ENCODE data around the gene ACKR1.

The ACKR1 gene, protein sequence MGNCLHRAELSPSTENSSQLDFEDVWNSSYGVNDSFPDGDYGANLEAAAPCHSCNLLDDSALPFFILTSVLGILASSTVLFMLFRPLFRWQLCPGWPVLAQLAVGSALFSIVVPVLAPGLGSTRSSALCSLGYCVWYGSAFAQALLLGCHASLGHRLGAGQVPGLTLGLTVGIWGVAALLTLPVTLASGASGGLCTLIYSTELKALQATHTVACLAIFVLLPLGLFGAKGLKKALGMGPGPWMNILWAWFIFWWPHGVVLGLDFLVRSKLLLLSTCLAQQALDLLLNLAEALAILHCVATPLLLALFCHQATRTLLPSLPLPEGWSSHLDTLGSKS

GRCh38 chr1:159204161-159205141, at the start of gene ACKR1:
TSS of gene ACKR1 (plus strand) at chr1:159204875. CDS start at chr1:159204960, 85 bp downstream.
- no peak for DNase-seq (ENCODE audit: low read depth)

DNA sequence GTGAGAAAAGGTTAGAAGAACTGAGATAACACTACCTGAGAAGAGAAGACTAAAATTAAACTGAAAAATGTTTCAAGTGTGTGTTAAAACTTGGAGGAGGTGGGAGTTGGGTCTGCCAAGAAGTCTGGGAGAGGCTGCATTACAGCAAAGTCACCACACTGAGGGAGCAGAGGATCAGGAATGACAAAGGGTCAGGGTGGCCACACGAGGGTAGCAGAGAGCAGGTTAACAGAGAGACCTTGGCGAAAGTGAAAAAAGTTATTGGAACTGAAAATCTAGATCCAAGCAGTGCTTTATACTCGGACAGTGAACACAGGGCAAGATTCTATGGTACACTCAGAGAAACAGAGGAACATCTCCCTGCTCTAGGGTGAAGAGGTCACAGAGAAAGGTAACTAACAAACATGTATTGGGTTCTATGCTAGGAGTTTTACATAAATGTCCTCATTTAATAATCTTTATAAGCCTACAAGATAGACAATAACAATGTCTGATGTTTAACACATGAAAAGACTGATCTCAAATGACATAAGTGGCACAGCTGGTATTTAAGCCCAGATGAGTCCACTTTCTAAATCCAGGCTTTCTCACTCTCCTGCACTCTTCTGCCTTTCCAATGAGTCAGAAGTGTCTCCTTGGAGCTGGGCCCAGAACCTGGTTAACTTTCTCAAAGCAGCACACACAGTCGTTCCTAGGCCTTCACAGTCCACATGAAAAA, 43.5 kb upstream of the ACKR1 start:
- peak; percentile 23 for DNase-seq (ENCODE audit: low read depth)

DNA sequence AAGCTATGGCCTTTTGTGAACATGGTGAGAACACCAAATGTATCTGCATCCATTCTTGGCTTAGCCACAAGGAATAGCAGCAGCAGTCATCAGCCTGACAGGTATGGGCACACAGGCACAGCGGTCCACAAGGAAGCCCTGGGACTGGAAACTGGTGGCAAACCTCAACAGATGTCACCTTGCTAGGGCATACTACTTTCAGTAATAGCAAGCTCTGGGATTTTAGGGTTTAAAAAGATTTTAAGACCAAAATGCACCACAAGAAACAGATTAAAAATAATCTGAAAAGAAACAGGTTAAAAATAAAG, 43.0 kb upstream of the ACKR1 start:
- no peak for DNase-seq (ENCODE audit: low read depth)

- no peak for DNase-seq (ENCODE audit: low read depth)
These were observed 42.0 kb upstream of the ACKR1 start for GRCh38 chr1:159162516-159163265.

- no peak for DNase-seq (ENCODE audit: low read depth)
These were observed 41.0 kb upstream of the ACKR1 start for GRCh38 chr1:159163614-159164228.

DNA sequence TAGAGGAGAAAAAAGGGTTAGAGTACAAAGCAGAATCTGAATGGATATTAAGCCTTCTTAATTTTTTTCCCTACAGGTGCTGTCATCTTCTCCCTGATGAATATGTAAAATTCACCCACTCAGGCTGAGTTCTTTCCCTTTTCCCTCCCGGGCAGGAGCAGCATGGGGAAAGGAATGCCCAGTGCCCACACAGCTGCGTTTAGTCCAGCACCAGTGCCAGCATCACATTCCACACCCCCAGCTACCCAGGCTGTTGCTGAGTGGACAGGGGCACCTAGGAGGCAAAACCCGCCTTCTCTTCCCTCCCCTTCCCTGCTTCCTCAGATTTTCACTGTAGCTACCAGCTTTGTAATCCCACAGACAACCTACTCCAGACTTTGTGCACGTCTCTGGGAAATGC, 36.6 kb upstream of the ACKR1 start:
- DNase-seq (ENCODE audit: low read depth): no peak

DNA sequence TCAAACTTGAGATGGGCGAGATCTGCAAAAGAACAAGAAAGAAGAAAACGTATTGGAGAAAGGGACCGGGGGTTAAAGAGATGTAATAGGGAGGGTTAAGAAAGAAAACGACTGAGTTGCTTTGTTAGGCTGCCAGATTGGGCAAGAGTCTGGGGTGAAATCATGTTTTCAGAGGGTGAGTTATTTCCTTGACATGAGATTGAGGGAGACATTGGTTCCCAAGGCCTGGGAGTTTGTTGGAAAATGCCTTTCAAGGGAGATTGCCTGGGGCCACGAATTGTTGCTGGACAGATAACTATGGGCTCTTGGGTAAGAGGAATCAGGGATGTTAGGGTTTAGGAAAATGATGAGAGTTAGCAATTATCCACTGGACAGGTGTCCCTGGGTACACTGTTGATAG, 34.0 kb upstream of the ACKR1 start:
- no peak for DNase-seq (ENCODE audit: low read depth)

GRCh38 chr1:159171254-159171687, 33.4 kb upstream of the ACKR1 start, which contains the start of gene CADM3:
TSS of gene CADM3 (plus strand) at chr1:159171615. CDS start at chr1:159171766, 151 bp downstream.
- DNase-seq (ENCODE audit: low read depth): no peak

- DNase-seq (ENCODE audit: low read depth): no peak
These were observed 32.8 kb upstream of the ACKR1 start for GRCh38 chr1:159171688-159172501.

GRCh38 chr1:159172614-159173291, 31.9 kb upstream of the ACKR1 start:
- DNase-seq (ENCODE audit: low read depth): no peak

- no peak for DNase-seq (ENCODE audit: low read depth)
These were observed 31.4 kb upstream of the ACKR1 start for GRCh38 chr1:159173320-159173719.

- DNase-seq (ENCODE audit: low read depth): no peak
These were observed 29.1 kb upstream of the ACKR1 start for GRCh38 chr1:159175571-159175970.

DNA sequence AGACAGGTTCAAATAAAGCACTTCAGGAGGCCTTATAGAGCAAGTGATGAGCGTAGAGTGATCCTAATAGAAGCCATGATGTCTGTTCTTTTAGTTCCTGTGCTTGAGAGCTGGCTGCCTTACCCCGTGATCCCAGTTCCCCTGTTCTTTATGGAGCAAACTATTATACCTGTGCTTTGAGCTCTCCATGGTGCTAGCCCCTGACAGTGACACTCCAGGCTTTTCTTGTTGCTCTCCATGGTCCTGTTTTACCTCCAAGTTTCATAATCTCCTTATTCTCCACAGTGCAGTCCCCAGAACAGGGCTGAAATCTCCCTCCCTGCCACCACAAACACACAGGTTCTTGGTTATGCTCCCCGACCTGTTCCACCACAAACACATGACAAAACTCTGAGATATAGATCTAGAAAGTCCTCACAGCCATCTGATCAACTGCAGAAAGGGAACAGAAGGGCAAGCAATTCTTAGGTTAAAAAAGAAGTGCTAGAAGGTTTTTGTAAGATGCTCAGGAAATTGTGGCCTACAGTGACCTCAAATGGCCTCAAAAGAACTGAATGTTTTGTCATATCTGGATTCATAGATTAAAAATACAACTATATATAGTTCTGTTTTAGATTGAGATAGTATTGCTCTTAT, 27.3 kb upstream of the ACKR1 start:
- DNase-seq (ENCODE audit: low read depth): no peak

- DNase-seq (ENCODE audit: low read depth): no peak
These were observed 24.8 kb upstream of the ACKR1 start for GRCh38 chr1:159179906-159180305.

- DNase-seq (ENCODE audit: low read depth): no peak
These were observed 24.2 kb upstream of the ACKR1 start for GRCh38 chr1:159180516-159180915.

GRCh38 chr1:159181328-159182024, 23.2 kb upstream of the ACKR1 start:
- no peak for DNase-seq (ENCODE audit: low read depth)

DNA sequence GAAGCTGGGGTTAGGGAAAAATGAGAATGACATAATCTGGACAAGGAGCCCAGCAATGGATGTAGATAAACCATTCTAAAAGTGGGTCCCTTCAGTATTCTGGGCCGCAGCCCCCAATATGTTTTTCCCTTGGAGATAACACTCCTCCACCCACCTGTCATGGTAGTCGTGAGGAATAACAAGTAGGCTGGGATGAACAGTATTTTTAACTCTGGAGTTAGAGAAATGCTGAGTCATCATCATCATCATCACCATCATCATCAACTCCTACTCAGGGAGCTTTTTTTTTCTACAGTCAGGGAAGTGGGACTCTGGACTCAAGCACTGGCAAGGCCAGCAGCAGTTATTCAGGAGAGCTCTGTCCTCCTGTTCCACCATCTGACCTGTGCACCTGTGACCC, 20.5 kb upstream of the ACKR1 start:
- DNase-seq (ENCODE audit: low read depth): no peak

DNA sequence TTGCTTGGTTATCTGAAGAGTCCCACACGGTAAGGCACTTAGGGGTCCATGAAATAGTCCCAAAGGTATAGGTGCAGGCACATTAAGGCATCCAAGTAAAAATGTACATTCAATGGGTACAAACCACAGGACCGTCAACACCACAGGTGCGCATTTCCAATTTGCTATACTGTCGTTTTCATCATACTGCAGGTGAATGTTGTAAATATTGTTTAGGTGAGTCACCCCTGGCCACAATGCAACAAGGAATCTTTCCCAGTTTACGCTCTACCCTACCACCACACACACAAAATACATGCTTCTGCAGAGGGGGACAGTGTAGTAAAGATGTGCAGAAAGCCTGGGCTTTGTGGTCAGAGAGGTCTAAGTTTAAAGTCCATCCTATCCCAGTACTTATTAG, 19.6 kb upstream of the ACKR1 start:
- no peak for DNase-seq (ENCODE audit: low read depth)

DNA sequence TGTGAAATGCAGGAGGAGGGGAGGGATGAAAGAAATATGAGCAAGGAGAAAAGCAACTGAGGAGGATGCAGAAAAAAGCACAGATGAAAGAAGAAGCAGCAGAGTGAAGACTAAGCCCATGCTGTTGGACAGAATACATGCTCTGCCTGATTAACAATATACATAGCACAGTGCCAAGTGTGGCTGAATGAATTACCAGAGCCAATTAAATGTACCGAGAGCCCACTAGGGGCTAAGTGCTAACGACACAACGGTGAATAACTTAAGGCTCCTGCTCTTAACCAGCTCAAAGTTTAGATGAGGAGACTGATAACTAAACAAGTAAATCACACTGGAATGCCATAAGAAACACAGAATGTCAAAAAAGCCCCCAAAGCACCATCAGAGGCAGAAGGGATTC, 17.6 kb upstream of the ACKR1 start:
- DNase-seq (ENCODE audit: low read depth): no peak

Measured in stimulated activated CD8-positive, alpha-beta memory T cell treated with anti-CD3 and anti-CD28 coated beads, Interleukin-15, amount 100 ng/mL, for 1 hour (primary cell).